GM12878 (cell line): ENCODE data around the gene CAPZB. TPM values are rescaled to one million over a fixed set of nuclear protein-coding genes. Genes with fewer than 3 reads are reported as not detected.

ENCODE experiments used
- ATAC-seq: fragments of 200-7000 bp; cut with Tn5 transposase; 3 replicates; pipeline ENCODE4 v1.9.1; 2020; ENCODE audit warnings: mild to moderate bottlenecking, moderate library complexity
- BruUV-seq: library from RNA; stranded (reverse); fragments of 400-500 nt; replicated peaks from 2 replicates; lab custom pipeline; 2021; lab: Mats Ljungman, UMichigan
- CTCF ChIA-PET: fragments of 300-600 bp; sonication (Branson Sonifier 250); formaldehyde crosslinking; extraction: SDS; loops from one replicate; lab custom pipeline; 2021; ENCODE audit warnings: inconsistent platforms; lab: Yijun Ruan, JAX
- POLR2A ChIA-PET: fragments of 350-600 bp; formaldehyde crosslinking; extraction: SDS; loops from one replicate; lab custom pipeline; 2021; ENCODE audit warnings: inconsistent platforms; lab: Charles Lee
- RAD21 ChIA-PET: fragments of 300-600 bp; sonication (Branson Sonifier 250); formaldehyde crosslinking; loops from one replicate; lab custom pipeline; 2023; ENCODE audit warnings: antibody characterized with exemption; ENCODE audit not compliant: unreplicated experiment; lab: Charles Lee
- SMC1A ChIA-PET: fragments of 300-600 bp; sonication (Branson Sonifier 250); formaldehyde crosslinking; loops from one replicate; lab custom pipeline; 2023; ENCODE audit not compliant: unreplicated experiment, uncharacterized antibody; lab: Charles Lee
- DNase-seq: peaks from one replicate; pipeline ENCODE4 v3.0.0-alpha.2; 2011; ENCODE audit warnings: low read depth, low spot score
- FAIRE-seq: peaks from 3 replicates; lab custom pipeline; 2011; peaks lifted over from hg19 to GRCh38; lab: Jason Lieb, UNC
- H2AFZ ChIP-seq: 2 replicates; pipeline ENCODE4 v1.6.0; 2011; ENCODE audit warnings: low read depth, low read length, control low read depth; ENCODE audit not compliant: control insufficient read depth
- H3K27ac ChIP-seq: 2 replicates; pipeline ENCODE4 v1.5.1; 2011; ENCODE audit warnings: control low read depth; ENCODE audit not compliant: control insufficient read depth, insufficient read depth
- H3K27me3 ChIP-seq, 2 experiments: replicated peaks in 1 of 2; 2 replicates each; pipeline versions ENCODE4 v1.6.0 to v1.6.1; 2011; ENCODE audit warnings: low read length in 1 of 2; ENCODE audit not compliant: control insufficient read depth in 2 of 2, insufficient read depth in 2 of 2
- H3K36me3 ChIP-seq, 2 experiments: 2 replicates each; pipeline ENCODE4 v1.5.1; 2011; ENCODE audit warnings: low read length in 1 of 2; ENCODE audit not compliant: control insufficient read depth in 2 of 2, insufficient read depth in 2 of 2
- H3K4me1 ChIP-seq: 2 replicates; pipeline ENCODE4 v1.6.1; 2011; ENCODE audit warnings: mild to moderate bottlenecking, low read length, moderate library complexity, mixed read lengths; ENCODE audit not compliant: control insufficient read depth, insufficient read depth
- H3K4me2 ChIP-seq: 2 replicates; pipeline ENCODE4 v1.6.0; 2011; ENCODE audit warnings: control low read depth; ENCODE audit not compliant: control insufficient read depth, insufficient read depth
- H3K4me3 ChIP-seq: fragments of 200-600 bp; sonication (generic); 2 replicates; pipeline ENCODE4 v1.5.1; 2016
- H3K79me2 ChIP-seq: 2 replicates; pipeline ENCODE4 v1.6.0; 2011; ENCODE audit warnings: low read length; ENCODE audit not compliant: control insufficient read depth, insufficient read depth
- H3K9ac ChIP-seq: 2 replicates; pipeline ENCODE4 v1.8.0; 2011; ENCODE audit warnings: low read length, control low read depth, mixed read lengths; ENCODE audit not compliant: control insufficient read depth, insufficient read depth
- H3K9me3 ChIP-seq: replicated peaks from 3 replicates; pipeline ENCODE4 v1.5.1; 2011; ENCODE audit warnings: mild to moderate bottlenecking, low read length; ENCODE audit not compliant: control insufficient read depth, insufficient read depth
- H4K20me1 ChIP-seq: 2 replicates; pipeline ENCODE4 v1.6.0; 2011; ENCODE audit not compliant: control insufficient read depth, insufficient read depth
- ELK1 ChIP-seq: IDR thresholded peaks from 2 replicates; pipeline ENCODE4 v1.6.1; 2012; ENCODE audit warnings: low read depth, low read length, improper control_type of control experiment
- KLF5 ChIP-seq: fragments of 450-650 bp; IDR thresholded peaks from 2 replicates; pipeline ENCODE4 v1.6.1; 2014; ENCODE audit warnings: mild to moderate bottlenecking; ENCODE audit not compliant: partially characterized antibody
- MLLT1 ChIP-seq: fragments of 450-650 bp; IDR thresholded peaks from 2 replicates; pipeline ENCODE4 v1.6.1; 2016; ENCODE audit warnings: mild to moderate bottlenecking
- POLR2AphosphoS5 ChIP-seq: IDR thresholded peaks from 2 replicates; pipeline ENCODE4 v1.6.1; 2011; ENCODE audit warnings: mild to moderate bottlenecking, low read length, inconsistent platforms
- STAT3 ChIP-seq: IDR thresholded peaks from 2 replicates; pipeline ENCODE4 v1.6.1; 2011; ENCODE audit warnings: low read depth, low read length, improper control_type of control experiment
- TARDBP ChIP-seq: IDR thresholded peaks from 2 replicates; pipeline ENCODE4 v1.6.1; 2016; ENCODE audit warnings: borderline replicate concordance
- ZNF622 ChIP-seq: fragments of 450-650 bp; IDR thresholded peaks from 2 replicates; pipeline ENCODE4 v1.6.1; 2017; ENCODE audit warnings: mild to moderate bottlenecking, inconsistent platforms
- WGBS: methylation state at CpG from one replicate; pipeline ENCODE4 v1.1.6; 2016; ENCODE audit warnings: low lambda C conversion rate; ENCODE audit not compliant: insufficient replicate concordance, insufficient coverage; ENCODE audit errors: missing lambda C conversion rate; 5-methylcytosine and 5-hydroxymethylcytosine counted together
- in situ Hi-C: fragments of 300-500 bp; cut with MboI; formaldehyde crosslinking; loops from 9 replicates; pipeline ENCODE4 v1.14.3; 2018; ENCODE audit warnings: mixed read lengths
- intact Hi-C: fragments of 100-400 bp; cut with micrococcal nuclease; formaldehyde crosslinking; loops from one replicate; pipeline ENCODE4 v1.14.2; 2022; ENCODE audit not compliant: unreplicated experiment
- polyA plus RNA-seq, 11 experiments: library from polyadenylated mRNA; depleted of rRNA in 4 of 11; unstranded in 6 of 11; stranded (reverse) in 5 of 11; fragments of >200 nt; fragmentation: Nextera tagmentation in 4 of 11; fragmentation: Illumina TruSeq in 1 of 11; extraction: Ambion mirVana in 4 of 11; extraction: Trizol in 1 of 11; gene quantifications; 1 replicate in 1 of 11; 2 replicates in 10 of 11; pipeline versions ENCODE4 v1.2.1 to v1.2.3, GENCODE V29; 2011 to 2016; ENCODE audit warnings: inconsistent platforms in 2 of 11, missing spikeins in 2 of 11, low read depth in 1 of 11
- total RNA-seq, 4 experiments: library from RNA; depleted of rRNA in 3 of 4; stranded (reverse); fragments of >200 nt in 3 of 4; fragmentation: Illumina TruSeq in 1 of 4; extraction: Trizol in 1 of 4; gene quantifications; 2 replicates each; pipeline versions ENCODE4 v1.2.1 to v1.2.3, GENCODE V29; 2013 to 2021

Gene CAPZB
- total and polyA plus RNA-seq, 10 of the 15 experiments (the other 5 are each of a cell fraction or from before 2014, with no cell fraction given) = 104 to 454 (median 213) TPM

- intact Hi-C loops = no loop called here
- peaks cover 91% of the 10 kb centered on the region for H3K79me2 ChIP-seq
- SMC1A ChIA-PET = interaction anchor here (0.8 to 4.5 kb wide), 8 partner anchors 11 to 117 kb away, joined by 3 to 27 read pairs (median 3); partner anchors contain the start of gene CAPZB
- peaks cover 55% of the 10 kb centered on the region for H3K4me1 ChIP-seq
- FAIRE-seq (no peak), ATAC-seq (no peak), DNase-seq (no peak)
- H3K36me3 ChIP-seq = peaks cover 7 to 8% of the 10 kb centered on the region in 2 experiments; a peak in 3 of 4 replicates
- WGBS = 96% methylated on average over 4 of the region's 4 CpGs
- RAD21 ChIA-PET = no interaction called here
- no peak overlapping the region for H2AFZ ChIP-seq
- H3K9ac ChIP-seq = no peak overlapping the region
- CTCF ChIA-PET = interaction anchor here (1.8 kb wide), 1 partner anchor 12 kb away, joined by 7 read pairs; no protein-coding TSS in a partner anchor
- H4K20me1 ChIP-seq = peaks cover 3% of the 10 kb centered on the region; the same call in 1 of the 2 replicates
- TF ChIP-seq STAT3 = no peak
- no peak for TF ChIP-seq KLF5
- no peak for TF ChIP-seq MLLT1
- TF ChIP-seq TARDBP = no peak
- TF ChIP-seq POLR2AphosphoS5 = no peak
- no peak for TF ChIP-seq ZNF622
- TF ChIP-seq ELK1 = no peak
- TF ChIP-seq, all 136 proteins: peak for 0
- H3K4me3 ChIP-seq = no peak overlapping the region
- H3K4me2 ChIP-seq = no peak overlapping the region
- POLR2A ChIA-PET = interaction anchor here (1.3 kb wide), 1 partner anchor 12 kb away, joined by 5 read pairs; no protein-coding TSS in a partner anchor
- no TSS peak for BruUV-seq
- H3K9me3 ChIP-seq = no peaks in the 10 kb centered on the region
- H3K27me3 ChIP-seq = no peaks in the 10 kb centered on the region
- in situ Hi-C loops = no loop called here
- no peak overlapping the region for H3K27ac ChIP-seq
Measured at GRCh38 chr1:19465650-19466049, 19.7 kb downstream of the CAPZB start.
